Pancreas (tissue), 10 donors: ENCODE data around the gene ZDHHC24. TPM values are rescaled to one million over a fixed set of nuclear protein-coding genes. Genes with fewer than 3 reads are reported as not detected.

ENCODE experiments used
- ATAC-seq, 4 donors: fragments of 200-7000 bp; cut with Tn5 transposase; one replicate each; pipeline versions ENCODE4 v1.8.0 to v1.9.1; 2020; ENCODE audit warnings: mild to moderate bottlenecking in 4 of 4, moderate library complexity in 4 of 4
- DNase-seq, 6 donors: peaks; one replicate each; pipeline ENCODE4 v3.0.0-alpha.2; 2020
- FAIRE-seq: peaks from 2 replicates; lab custom pipeline; 2012; peaks lifted over from hg19 to GRCh38; lab: Jason Lieb, UNC
- H3K27ac ChIP-seq, 4 donors: fragments of 200-600 bp; sonication (generic); 1 replicate in 3 of 4; 2 replicates in 1 of 4; pipeline versions ENCODE4 v1.5.0 to v1.8.0; 2020
- H3K27me3 ChIP-seq, 4 donors: fragments of 200-600 bp; one replicate each; pipeline ENCODE4 v1.8.0; 2021
- H3K36me3 ChIP-seq, 3 donors: fragments of 200-600 bp; sonication (generic) in 1 of 3; one replicate each; pipeline versions ENCODE4 v1.5.0 to v1.8.0; 2020 to 2021
- H3K4me1 ChIP-seq, 3 donors: fragments of 200-600 bp; one replicate each; pipeline ENCODE4 v1.8.0; 2021
- H3K4me3 ChIP-seq, 4 donors: fragments of 200-600 bp; sonication (generic) in 2 of 4; one replicate each; pipeline versions ENCODE4 v1.5.0 to v1.8.0; 2020 to 2021
- H3K9me3 ChIP-seq, 4 donors: fragments of 200-600 bp; one replicate each; pipeline ENCODE4 v1.8.0; 2021
- CTCF ChIP-seq, 4 donors: fragments of 200-600 bp; sonication (generic) in 3 of 4; IDR thresholded peaks; one replicate each; pipeline versions ENCODE4 v1.5.0 to v1.8.0; 2021; ENCODE audit warnings: antibody characterized with exemption in 4 of 4
- WGBS, 2 donors: extraction: QIAGEN DNeasy Blood & Tissue Kit; methylation state at CpG; one replicate each; pipeline ENCODE4 v1.1.7; 2013; 5-methylcytosine and 5-hydroxymethylcytosine counted together
- intact Hi-C, 3 donors: fragments of 100-400 bp; cut with DNase I; formaldehyde crosslinking; loops; one replicate each; pipeline versions ENCODE4 v1.11.1 to v1.14.2; 2022
- polyA plus RNA-seq, 2 donors: library from polyadenylated mRNA; stranded (reverse); fragments of 200-250 nt; gene quantifications; one replicate each; pipeline ENCODE4 v1.2.3, GENCODE V29; 2013
- total RNA-seq, 6 donors: library from RNA; stranded (reverse); fragmentation: NEBNext Ultra II Directional in 4 of 6; extraction: Animal tissue kit (Norgen Biotek cat#: 25700) in 4 of 6; gene quantifications; one replicate each; pipeline versions ENCODE4 v1.2.1 to v1.2.4, GENCODE V29; 2021 to 2023
- donor health status: healthy with polysubstance abuse.
- donor health status: DM: no; HTN: no; CAD: no; lungs with moderate emphysema.
- donor health status: DM: no; HTN: no; CAD: no.
- donor health status: control.
- donor health status: control.
- donor health status: Bipolar disorder and iron deficiency.
- donor health status: DM: yes; HTN: yes; CAD: no.
- donor health status: DM: no; HTN: no; CAD: no.
- donor health status: DM: no; HTN: no; CAD: no.
- donor health status: DM: yes; HTN: yes; CAD: no.

Gene ZDHHC24
- total and polyA plus RNA-seq, 8 donors, result 7.0 to 11.4 (median 7.9) TPM

DNA sequence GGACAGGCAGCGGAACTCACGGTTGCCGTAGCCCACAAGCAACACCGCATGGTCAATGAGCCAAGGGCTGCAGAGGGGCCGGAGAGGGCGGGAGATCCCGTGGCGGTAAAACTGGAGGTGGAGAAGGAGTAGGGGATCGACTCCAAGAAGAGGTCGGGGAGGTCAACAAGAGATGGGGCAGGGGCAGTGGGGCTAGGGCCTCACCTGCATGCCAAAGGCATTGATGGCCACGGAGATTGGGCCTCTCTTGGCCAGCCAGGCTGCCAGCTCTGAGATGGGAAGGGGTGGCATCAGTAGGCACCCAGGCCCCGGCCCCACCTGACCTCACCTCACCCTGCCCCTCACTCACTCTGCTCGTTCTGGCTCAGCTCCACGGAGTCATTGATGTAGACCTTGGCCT, 18.7 kb upstream of the ZDHHC24 start:
- no peak overlapping the region for H3K27ac ChIP-seq
- no peak for TF ChIP-seq CTCF (IDR thresholded peaks at IDR 0.05)
- H3K4me1 ChIP-seq, result peaks cover 0 to 4% (median 0%) of the 10 kb centered on the region in 3 donors
- peak in 1 of 6 donors; percentile 51 for DNase-seq
- no peaks in the 10 kb centered on the region for H3K9me3 ChIP-seq
- intact Hi-C loops, result no loop called here
- H3K27me3 ChIP-seq, result no peaks in the 10 kb centered on the region
- H3K36me3 ChIP-seq, result no peaks in the 10 kb centered on the region
- WGBS, 2 donors, result 89% methylated on average over 14 of the region's 14 CpGs
- FAIRE-seq, result no peak
- no peak overlapping the region for H3K4me3 ChIP-seq
- no peak for ATAC-seq

DNA sequence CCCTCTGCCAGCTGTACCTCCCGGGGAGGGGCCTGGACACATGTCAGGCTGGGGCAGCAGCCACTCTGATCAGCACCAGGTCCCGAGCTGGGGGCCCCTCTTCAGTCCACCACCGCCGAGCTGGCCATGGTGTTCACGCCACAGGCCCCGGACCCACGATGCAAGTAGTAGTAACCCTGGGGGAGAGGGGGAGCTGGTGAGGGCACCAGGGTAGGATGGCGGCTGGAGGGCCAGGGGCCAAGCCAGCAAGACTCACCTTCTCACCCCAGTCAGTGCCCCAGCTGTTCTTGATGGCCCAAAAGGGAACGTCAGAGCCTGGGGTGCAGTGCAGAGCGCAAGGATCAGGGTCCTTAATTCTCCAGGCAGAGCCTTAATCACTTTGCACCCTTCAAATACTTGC, 18.0 kb upstream of the ZDHHC24 start:
- WGBS, 2 donors, result 86 to 96% methylated on average over 10 of the region's 10 CpGs
- Histone ChIP-seq H3K36me3 (no peaks in the 10 kb centered on the region), H3K4me1 (peaks cover 0 to 8% (median 0%) of the 10 kb centered on the region in 3 donors), H3K9me3 (no peaks in the 10 kb centered on the region), H3K27me3 (no peaks in the 10 kb centered on the region), H3K27ac (no peak overlapping the region), H3K4me3 (no peak overlapping the region)
- FAIRE-seq, result no peak
- no peak for ATAC-seq
- DNase-seq, result no peak
- TF ChIP-seq CTCF (IDR thresholded peaks at IDR 0.05), result no peak
- intact Hi-C loops, result no loop called here

DNA sequence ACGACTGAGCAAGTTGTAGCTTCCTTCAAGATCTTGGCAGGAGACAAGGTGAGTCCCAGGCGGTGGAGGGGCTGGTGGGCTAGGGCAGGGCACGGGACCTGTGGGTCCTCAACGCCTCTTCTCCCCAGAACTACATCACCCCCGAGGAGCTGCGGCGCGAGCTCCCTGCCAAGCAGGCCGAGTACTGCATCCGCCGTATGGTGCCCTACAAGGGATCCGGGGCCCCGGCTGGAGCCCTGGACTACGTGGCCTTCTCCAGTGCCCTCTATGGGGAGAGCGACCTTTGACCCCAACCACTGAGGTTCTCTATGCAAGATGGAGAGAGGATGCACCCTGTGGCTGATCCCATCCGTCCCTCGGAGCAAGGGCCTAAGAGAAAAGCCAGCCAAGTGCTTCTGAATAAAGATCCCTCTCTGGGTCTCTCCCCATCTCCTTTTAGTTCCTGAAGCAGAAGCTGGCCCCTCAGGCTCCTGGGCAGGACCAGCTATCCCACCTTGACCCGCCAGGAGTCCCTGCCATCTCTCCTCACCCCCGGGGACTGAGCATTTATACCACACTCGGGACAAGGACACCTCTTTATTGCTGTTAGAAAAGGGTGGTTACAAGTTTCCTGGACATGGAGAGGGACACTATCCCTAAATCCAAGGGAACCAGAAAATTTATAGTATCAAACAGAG, 17.2 kb upstream of the ZDHHC24 start:
- no peaks in the 10 kb centered on the region for H3K9me3 ChIP-seq
- H3K27me3 ChIP-seq, result no peaks in the 10 kb centered on the region
- no peak overlapping the region for H3K27ac ChIP-seq
- no peak for TF ChIP-seq CTCF (IDR thresholded peaks at IDR 0.05)
- H3K4me1 ChIP-seq, result peaks cover 0 to 8% (median 0%) of the 10 kb centered on the region in 3 donors
- ATAC-seq (no peak), FAIRE-seq (no peak), DNase-seq (peak in 1 of 6 donors; percentile 49)
- no peaks in the 10 kb centered on the region for H3K36me3 ChIP-seq
- intact Hi-C loops, result no loop called here
- 86 to 88% methylated on average over 20 of the region's 20 CpGs for WGBS, 2 donors
- no peak overlapping the region for H3K4me3 ChIP-seq

DNA sequence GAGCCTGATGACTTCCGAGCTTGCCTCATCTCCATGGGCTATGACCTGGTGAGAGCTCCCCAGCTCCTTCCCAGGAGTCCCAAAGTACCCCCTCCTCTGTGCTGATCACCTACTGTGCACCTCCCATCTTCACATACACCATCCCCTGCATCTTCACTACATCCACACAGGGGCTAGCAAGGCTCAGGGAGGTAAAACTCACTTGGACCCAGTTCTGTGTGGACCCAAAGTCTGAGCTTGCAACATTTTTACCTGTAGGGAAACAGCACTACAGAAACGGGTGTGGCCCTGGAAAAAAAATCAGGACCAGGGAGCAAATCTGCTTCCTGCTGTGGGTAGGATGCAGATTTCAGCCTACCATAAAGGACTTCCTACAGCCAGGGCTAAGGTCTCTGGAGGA, 16.4 kb upstream of the ZDHHC24 start:
- H3K27ac ChIP-seq, result no peak overlapping the region
- peaks cover 0 to 5% (median 0%) of the 10 kb centered on the region in 3 donors for H3K4me1 ChIP-seq
- H3K9me3 ChIP-seq, result no peaks in the 10 kb centered on the region
- intact Hi-C loops, result no loop called here
- no peak overlapping the region for H3K4me3 ChIP-seq
- no peak for TF ChIP-seq CTCF (IDR thresholded peaks at IDR 0.05)
- no peak for DNase-seq
- H3K36me3 ChIP-seq, result no peaks in the 10 kb centered on the region
- H3K27me3 ChIP-seq, result no peaks in the 10 kb centered on the region
- WGBS, 2 donors, result 61 to 79% methylated on average over 2 of the region's 2 CpGs
- FAIRE-seq, result no peak
- no peak for ATAC-seq

GRCh38 chr11:66561975-66562248, 16.1 kb upstream of the ZDHHC24 start:
- ATAC-seq, result no peak
- H3K9me3 ChIP-seq, result no peaks in the 10 kb centered on the region
- no peaks in the 10 kb centered on the region for H3K27me3 ChIP-seq
- intact Hi-C loops, result no loop called here
- WGBS, 2 donors, result 83 to 92% methylated on average over 9 of the region's 9 CpGs
- no peak overlapping the region for H3K27ac ChIP-seq
- DNase-seq, result no peak
- no peaks in the 10 kb centered on the region for H3K36me3 ChIP-seq
- FAIRE-seq, result no peak
- TF ChIP-seq CTCF (IDR thresholded peaks at IDR 0.05), result no peak
- H3K4me3 ChIP-seq, result no peak overlapping the region
- peaks cover 0 to 5% (median 0%) of the 10 kb centered on the region in 3 donors for H3K4me1 ChIP-seq
